Measurements from ENCODE around the gene IKZF1.

- TF ChIP-seq EZH2 (IDR thresholded peaks at IDR 0.05; ENCODE audit: insufficient read depth, low read length): no peak
- TF ChIP-seq, protein P1, sequence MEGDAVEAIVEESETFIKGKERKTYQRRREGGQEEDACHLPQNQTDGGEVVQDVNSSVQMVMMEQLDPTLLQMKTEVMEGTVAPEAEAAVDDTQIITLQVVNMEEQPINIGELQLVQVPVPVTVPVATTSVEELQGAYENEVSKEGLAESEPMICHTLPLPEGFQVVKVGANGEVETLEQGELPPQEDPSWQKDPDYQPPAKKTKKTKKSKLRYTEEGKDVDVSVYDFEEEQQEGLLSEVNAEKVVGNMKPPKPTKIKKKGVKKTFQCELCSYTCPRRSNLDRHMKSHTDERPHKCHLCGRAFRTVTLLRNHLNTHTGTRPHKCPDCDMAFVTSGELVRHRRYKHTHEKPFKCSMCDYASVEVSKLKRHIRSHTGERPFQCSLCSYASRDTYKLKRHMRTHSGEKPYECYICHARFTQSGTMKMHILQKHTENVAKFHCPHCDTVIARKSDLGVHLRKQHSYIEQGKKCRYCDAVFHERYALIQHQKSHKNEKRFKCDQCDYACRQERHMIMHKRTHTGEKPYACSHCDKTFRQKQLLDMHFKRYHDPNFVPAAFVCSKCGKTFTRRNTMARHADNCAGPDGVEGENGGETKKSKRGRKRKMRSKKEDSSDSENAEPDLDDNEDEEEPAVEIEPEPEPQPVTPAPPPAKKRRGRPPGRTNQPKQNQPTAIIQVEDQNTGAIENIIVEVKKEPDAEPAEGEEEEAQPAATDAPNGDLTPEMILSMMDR (IDR thresholded peaks at IDR 0.05; ENCODE audit: insufficient read depth, low read depth, low read length): no peak
These were observed 62.6 kb downstream of the IKZF1 start for GRCh38 chr7:50367100-50367499.
